ENCODE measurements around the gene MICAL3. TPM values are rescaled to one million over a fixed set of nuclear protein-coding genes. Genes with fewer than 3 reads are reported as not detected.

Gene MICAL3
- total and polyA plus RNA-seq, 3 donors from 2014 or later, result 103 to 106 (median 104) TPM

DNA sequence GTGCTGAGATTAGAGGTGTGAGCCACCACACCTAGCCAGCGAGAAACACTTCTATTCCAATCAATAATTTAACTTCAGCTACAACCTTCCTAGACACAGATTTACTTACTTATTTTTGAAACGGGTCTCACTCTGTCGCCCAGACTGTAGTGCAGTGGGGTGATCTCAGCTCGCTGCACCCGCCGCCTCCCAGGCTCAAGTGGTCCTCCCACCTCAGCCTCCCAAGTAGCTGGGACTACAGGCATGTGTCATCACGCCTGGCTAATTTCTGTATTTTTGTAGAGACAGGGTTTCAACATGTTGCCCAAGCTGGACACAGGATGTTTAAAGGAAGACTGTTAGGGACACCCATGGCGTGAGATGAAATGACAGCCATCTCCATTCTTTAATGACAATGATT lies 61.3 kb downstream of the MICAL3 start:
- TF ChIP-seq POLR2A (IDR thresholded peaks at IDR 0.05), result no peak
- TF ChIP-seq CTCF (IDR thresholded peaks at IDR 0.05), result no peak
- Histone ChIP-seq H3K4me3 (no peak overlapping the region), H3K36me3 (ENCODE audit: low read depth, missing control alignments) (no peaks in the 10 kb centered on the region), H3K9me3 (no peaks in the 10 kb centered on the region), H3K4me1 (no peaks in the 10 kb centered on the region), H3K27ac (no peak overlapping the region), H3K27me3 (no peaks in the 10 kb centered on the region)
- WGBS, 2 donors, result 85 to 96% methylated on average over 8 of the region's 8 CpGs
- intact Hi-C loops (cut with DNase I; ENCODE audit: low total_unique reads), result no loop called here
- DNase-seq, result no peak

DNA sequence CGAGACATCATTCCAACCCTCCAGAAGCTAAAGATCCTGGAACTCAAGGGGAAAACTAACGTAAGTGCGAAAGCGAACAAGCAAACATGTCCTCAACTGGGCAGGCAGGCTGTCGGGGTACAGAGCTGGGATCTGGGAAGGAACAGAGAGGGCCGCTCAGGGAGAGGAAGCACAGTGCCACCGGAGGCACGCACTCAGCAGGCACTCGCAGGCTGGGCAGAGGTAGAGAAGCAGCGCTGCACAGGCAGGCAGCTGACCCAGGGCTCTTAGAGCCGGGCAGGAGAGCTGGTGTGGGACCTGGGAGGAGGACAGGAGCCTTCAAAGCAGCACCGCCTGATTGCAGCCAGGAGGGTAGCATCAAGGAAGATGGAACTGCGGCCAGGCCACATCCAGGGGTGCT lies 62.2 kb downstream of the MICAL3 start:
- H3K27ac ChIP-seq, result no peak overlapping the region
- no peak for DNase-seq
- H3K9me3 ChIP-seq, result no peaks in the 10 kb centered on the region
- 85 to 91% methylated on average over 13 of the region's 13 CpGs for WGBS, 2 donors
- no peak overlapping the region for H3K4me3 ChIP-seq
- intact Hi-C loops (cut with DNase I; ENCODE audit: low total_unique reads), result no loop called here
- H3K27me3 ChIP-seq, result no peaks in the 10 kb centered on the region
- H3K4me1 ChIP-seq, result no peaks in the 10 kb centered on the region
- H3K36me3 ChIP-seq (ENCODE audit: low read depth, missing control alignments), result no peaks in the 10 kb centered on the region
- no peak for TF ChIP-seq POLR2A (IDR thresholded peaks at IDR 0.05)
- no peak for TF ChIP-seq CTCF (IDR thresholded peaks at IDR 0.05)

DNA sequence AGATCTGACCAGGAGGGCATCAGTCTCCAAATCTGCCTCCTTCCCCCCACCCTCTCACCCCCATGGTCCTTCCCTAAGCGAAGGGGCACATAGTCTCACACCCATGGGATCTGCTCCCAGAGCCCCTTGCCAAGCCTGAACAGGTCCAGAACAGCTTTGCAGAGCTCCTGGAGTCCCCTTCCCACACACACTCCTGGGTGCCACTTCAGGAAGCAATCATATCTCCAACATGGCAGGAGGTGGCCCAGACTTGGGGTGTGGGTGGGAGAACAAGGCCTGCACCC lies 63.0 kb downstream of the MICAL3 start:
- WGBS, 2 donors, result 62% methylated on average over 1 of the region's 1 CpG; no CpG with 5 or more reads in 1 of the 2 donors
- intact Hi-C loops (cut with DNase I; ENCODE audit: low total_unique reads), result no loop called here
- no peak overlapping the region for H3K4me3 ChIP-seq
- no peak overlapping the region for H3K27ac ChIP-seq
- H3K27me3 ChIP-seq, result no peaks in the 10 kb centered on the region
- DNase-seq, result no peak
- H3K9me3 ChIP-seq, result no peaks in the 10 kb centered on the region
- H3K36me3 ChIP-seq (ENCODE audit: low read depth, missing control alignments), result no peaks in the 10 kb centered on the region
- TF ChIP-seq POLR2A (IDR thresholded peaks at IDR 0.05), result no peak
- TF ChIP-seq CTCF (IDR thresholded peaks at IDR 0.05), result no peak
- no peaks in the 10 kb centered on the region for H3K4me1 ChIP-seq

DNA sequence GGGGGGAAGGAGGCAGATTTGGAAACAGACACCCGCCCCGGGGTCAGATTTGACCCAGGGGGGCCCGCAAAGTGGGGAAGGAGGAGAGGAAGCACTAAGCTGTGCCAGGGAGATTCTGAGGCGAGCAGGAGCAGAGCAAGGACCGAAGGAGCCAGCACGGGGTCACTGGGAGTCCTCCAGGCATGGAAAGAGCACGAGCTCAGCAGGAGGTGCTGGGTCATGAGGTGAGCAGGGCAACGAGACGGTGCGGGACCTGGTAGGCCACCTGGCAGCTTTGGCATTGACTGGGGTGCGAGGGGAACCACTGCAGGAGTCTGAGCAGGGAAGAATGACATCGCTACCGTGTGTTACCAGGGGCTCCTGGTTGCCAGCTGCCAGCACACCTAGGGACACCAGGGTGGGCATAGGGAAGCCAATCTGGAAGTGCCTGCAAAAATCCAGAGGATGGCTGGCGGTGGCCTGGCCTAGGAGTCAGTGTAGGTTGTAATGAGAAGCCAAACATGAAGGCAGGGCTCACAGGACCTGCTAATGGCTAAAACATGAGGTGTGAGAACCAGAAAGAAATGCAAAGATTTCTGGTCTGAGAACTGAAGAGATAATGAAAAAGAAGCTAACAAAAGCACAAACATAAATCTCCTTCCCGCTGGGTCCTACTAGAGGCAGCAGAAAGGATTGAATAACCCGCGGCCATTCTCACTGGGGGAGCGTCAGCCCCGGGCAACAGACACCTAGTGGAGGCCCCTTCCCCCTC lies 63.5 kb downstream of the MICAL3 start:
- intact Hi-C loops (cut with DNase I; ENCODE audit: low total_unique reads), result no loop called here
- H3K4me1 ChIP-seq, result no peaks in the 10 kb centered on the region

More for the DNA sequence above, 63.5 kb downstream of the MICAL3 start:
- TF ChIP-seq POLR2A (IDR thresholded peaks at IDR 0.05) (no peak), CTCF (IDR thresholded peaks at IDR 0.05) (no peak)
- Histone ChIP-seq H3K27me3 (no peaks in the 10 kb centered on the region), H3K9me3 (no peaks in the 10 kb centered on the region), H3K36me3 (ENCODE audit: low read depth, missing control alignments) (no peaks in the 10 kb centered on the region), H3K27ac (no peak overlapping the region), H3K4me3 (no peak overlapping the region)
- WGBS, 2 donors, result 83 to 87% methylated on average over 19 of the region's 19 CpGs
- DNase-seq, result no peak

Measured in testis (tissue), 3 donors.